ENCODE results near the gene ZNF654. TPM values are rescaled to one million over a fixed set of nuclear protein-coding genes. Genes with fewer than 3 reads are reported as not detected.
"Not testable (repeated sequence)": the region's sequence is repeated elsewhere in the genome, so short reads cannot be mapped to it uniquely, and the experiment has no call there.

Gene ZNF654
- total RNA-seq, 1 donor from 2014 or later, result 16.7 TPM

DNA sequence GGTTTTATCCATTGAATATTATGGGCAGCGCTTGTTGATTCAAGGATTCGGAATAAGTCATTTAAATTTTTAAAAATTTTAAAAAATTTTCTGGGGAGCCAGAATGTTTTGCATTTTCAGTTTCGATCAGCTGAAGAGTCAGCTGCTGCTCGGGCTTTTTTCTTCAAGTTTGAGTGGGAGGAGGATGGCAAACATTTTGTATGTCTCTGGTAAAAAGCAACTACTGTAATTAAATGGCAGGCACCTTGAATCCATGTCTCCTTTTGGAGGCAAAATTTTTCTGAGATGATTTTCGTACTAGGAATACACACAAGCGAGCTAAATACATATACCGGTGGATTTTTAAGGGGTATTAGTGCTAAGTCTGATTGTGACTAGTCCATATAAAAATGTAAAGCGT lies 91.3 kb downstream of the ZNF654 start:
- Mint-ChIP-seq H3K9me3 (no peaks in the 10 kb centered on the region), H3K36me3 (ENCODE audit: low read depth) (peaks cover 22% of the 10 kb centered on the region), H3K27ac (peak overlapping the region; percentile 99), H3K4me1 (ENCODE audit: low read depth) (peaks cover 27% of the 10 kb centered on the region), H3K4me3 (ENCODE audit: low read depth) (peak overlapping the region; percentile 96), H3K27me3 (ENCODE audit: low read depth) (no peaks in the 10 kb centered on the region)
- intact Hi-C loops (cut with micrococcal nuclease), result no loop called here
- DNase-seq (ENCODE audit: low spot score), result no peak

DNA sequence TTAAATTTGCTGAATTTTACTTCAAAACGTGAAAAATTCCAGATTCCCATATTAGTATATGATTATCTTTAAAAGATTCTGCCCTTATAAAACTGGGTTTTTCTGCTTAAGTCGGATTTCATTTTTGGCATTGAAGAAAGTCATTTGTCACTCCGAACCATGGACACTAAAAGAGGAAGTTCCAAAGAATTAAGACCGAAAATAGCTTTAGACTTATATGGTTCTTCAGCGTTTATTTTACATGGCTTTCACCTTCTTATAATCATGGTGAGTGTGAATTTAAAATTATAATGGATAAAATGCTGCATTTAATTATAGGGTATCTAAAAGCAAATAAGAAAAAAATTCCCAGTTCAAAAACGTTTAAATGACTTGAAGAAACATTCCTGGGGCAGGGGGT lies 91.8 kb downstream of the ZNF654 start:
- H3K9me3 Mint-ChIP-seq, result no peaks in the 10 kb centered on the region
- intact Hi-C loops (cut with micrococcal nuclease), result no loop called here
- H3K4me3 Mint-ChIP-seq (ENCODE audit: low read depth), result peak overlapping the region; percentile 96
- H3K27ac Mint-ChIP-seq, result peak overlapping the region; percentile 99
- peaks cover 25% of the 10 kb centered on the region for H3K36me3 Mint-ChIP-seq (ENCODE audit: low read depth)
- no peaks in the 10 kb centered on the region for H3K27me3 Mint-ChIP-seq (ENCODE audit: low read depth)
- H3K4me1 Mint-ChIP-seq (ENCODE audit: low read depth), result peaks cover 27% of the 10 kb centered on the region
- no peak for DNase-seq (ENCODE audit: low spot score)

DNA sequence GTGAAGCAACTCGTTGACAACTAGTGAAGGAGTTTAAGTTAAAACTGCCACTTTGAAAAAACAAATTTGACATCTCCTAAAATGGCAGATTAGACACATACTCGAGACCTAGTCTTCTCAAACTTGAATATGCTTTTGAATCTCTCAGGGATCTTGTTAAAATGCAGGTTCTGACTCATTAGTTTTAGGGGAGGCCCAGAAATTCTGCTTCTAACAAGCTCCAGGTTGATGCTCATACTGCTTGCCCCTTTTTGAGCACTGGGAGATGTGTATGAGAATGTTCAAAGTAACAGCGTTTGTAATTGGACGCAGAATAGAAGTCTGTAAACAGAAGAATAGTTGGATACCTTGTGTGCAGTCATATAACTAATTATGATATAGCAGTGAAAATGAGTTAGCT lies 92.3 kb downstream of the ZNF654 start:
- no peaks in the 10 kb centered on the region for H3K9me3 Mint-ChIP-seq
- H3K36me3 Mint-ChIP-seq (ENCODE audit: low read depth), result peaks cover 31% of the 10 kb centered on the region
- intact Hi-C loops (cut with micrococcal nuclease), result no loop called here
- H3K27me3 Mint-ChIP-seq (ENCODE audit: low read depth), result no peaks in the 10 kb centered on the region
- H3K4me3 Mint-ChIP-seq (ENCODE audit: low read depth), result peak overlapping the region; percentile 96
- peak overlapping the region; percentile 67 for H3K27ac Mint-ChIP-seq
- DNase-seq (ENCODE audit: low spot score), result no peak
- peaks cover 27% of the 10 kb centered on the region for H3K4me1 Mint-ChIP-seq (ENCODE audit: low read depth)

DNA sequence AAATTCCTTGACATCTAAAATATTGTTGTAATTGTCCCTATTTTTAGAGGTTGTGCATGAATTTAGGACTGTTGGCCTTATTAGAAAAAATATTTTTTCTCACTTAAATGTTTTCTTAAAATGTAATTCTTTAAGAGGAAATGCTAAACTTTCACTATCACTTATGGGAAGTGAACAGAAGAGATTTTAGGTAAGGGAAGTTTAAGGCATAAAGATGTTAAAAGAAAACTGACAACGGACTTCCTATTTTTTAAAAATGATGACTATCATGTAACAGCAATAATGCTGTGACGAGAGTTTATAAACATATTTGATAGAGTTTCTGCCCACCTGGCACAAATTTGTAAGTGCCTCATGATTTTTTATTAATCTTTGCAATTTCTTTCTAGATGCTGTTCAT lies 93.8 kb downstream of the ZNF654 start:
- DNase-seq (ENCODE audit: low spot score), result no peak
- H3K4me1 Mint-ChIP-seq (ENCODE audit: low read depth), result peaks cover 29% of the 10 kb centered on the region
- intact Hi-C loops (cut with micrococcal nuclease), result no loop called here
- H3K36me3 Mint-ChIP-seq (ENCODE audit: low read depth), result peaks cover 43% of the 10 kb centered on the region
- peak overlapping the region; percentile 38 for H3K27ac Mint-ChIP-seq
- H3K9me3 Mint-ChIP-seq, result no peaks in the 10 kb centered on the region
- no peaks in the 10 kb centered on the region for H3K27me3 Mint-ChIP-seq (ENCODE audit: low read depth)
- peak overlapping the region; percentile 10 for H3K4me3 Mint-ChIP-seq (ENCODE audit: low read depth)

DNA sequence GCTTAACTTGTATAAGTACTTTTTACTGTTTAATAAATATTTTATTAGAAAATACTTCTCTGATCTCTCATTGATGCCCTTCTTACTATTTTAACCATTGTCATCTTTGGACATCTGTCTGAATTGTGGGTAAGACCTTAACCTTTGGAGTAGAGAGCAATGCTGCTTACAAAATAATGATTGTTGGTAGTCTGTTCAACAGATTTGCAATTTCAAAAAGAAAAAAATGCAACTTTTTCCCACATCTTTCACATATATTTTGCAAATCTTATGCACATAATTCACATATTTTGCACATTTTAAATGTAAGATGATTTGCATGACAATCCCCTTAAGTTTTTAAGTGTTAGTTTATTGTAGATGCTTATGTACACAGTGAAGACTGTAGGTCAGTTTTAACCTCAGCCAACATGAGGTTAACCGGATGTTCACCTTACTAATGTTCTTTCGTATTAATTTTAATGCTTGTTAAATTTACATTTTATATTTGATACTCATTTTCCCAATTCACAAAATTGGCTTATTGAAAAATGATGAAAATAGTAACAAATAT lies 107.4 kb downstream of the ZNF654 start:
- H3K27me3 Mint-ChIP-seq (ENCODE audit: low read depth), result no peaks in the 10 kb centered on the region
- peaks cover 35% of the 10 kb centered on the region for H3K36me3 Mint-ChIP-seq (ENCODE audit: low read depth)
- H3K27ac Mint-ChIP-seq, result no peak overlapping the region
- peaks cover 1% of the 10 kb centered on the region for H3K4me1 Mint-ChIP-seq (ENCODE audit: low read depth)
- H3K9me3 Mint-ChIP-seq, result no peaks in the 10 kb centered on the region
- intact Hi-C loops (cut with micrococcal nuclease), result no loop called here
- no peak overlapping the region for H3K4me3 Mint-ChIP-seq (ENCODE audit: low read depth)
- DNase-seq (ENCODE audit: low spot score), result no peak

DNA sequence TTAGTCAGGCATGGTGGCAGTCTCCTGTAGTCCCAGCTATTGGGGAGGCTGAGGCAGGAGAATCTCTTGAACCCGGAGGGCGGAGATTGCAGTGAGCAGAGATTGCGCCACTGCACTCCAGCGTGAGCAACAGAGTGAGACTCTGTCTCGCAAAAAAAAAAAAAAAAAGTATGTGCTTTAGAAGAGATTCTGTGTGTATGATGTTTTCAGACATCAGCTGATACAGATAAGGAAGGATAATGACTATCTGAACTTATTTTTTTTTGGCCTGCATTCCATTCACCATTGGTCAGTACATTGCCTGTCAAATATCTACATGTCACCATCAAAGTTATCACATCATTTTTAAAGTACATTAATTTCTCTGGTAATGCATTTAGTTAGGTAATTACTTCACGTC lies 108.1 kb downstream of the ZNF654 start:
- H3K27ac Mint-ChIP-seq, result no peak overlapping the region
- no peak for DNase-seq (ENCODE audit: low spot score)
- H3K4me1 Mint-ChIP-seq (ENCODE audit: low read depth), result peaks cover 1% of the 10 kb centered on the region
- H3K4me3 Mint-ChIP-seq (ENCODE audit: low read depth), result no peak overlapping the region
- H3K36me3 Mint-ChIP-seq (ENCODE audit: low read depth), result peaks cover 31% of the 10 kb centered on the region
- H3K27me3 Mint-ChIP-seq (ENCODE audit: low read depth), result no peaks in the 10 kb centered on the region
- intact Hi-C loops (cut with micrococcal nuclease), result no loop called here
- no peaks in the 10 kb centered on the region for H3K9me3 Mint-ChIP-seq

DNA sequence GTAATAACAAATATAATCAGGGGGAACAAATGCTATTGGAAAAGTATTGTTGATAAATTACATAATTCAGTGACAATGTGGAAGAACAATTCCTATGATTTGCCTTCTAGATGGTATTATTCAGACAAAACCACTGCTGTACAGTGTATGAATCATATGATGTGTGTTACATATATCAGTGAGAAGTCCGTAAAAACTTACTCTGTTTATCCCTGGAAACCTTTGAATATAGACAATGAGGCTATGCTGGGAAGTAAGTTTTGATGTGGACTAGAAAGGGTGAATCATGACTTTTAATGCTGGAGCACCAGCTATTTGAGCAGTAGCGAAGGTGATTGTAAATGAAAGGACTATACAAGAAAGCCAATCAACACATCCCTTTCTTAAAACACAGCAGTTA lies 108.6 kb downstream of the ZNF654 start:
- H3K27ac Mint-ChIP-seq, result no peak overlapping the region
- intact Hi-C loops (cut with micrococcal nuclease), result no loop called here
- H3K9me3 Mint-ChIP-seq, result no peaks in the 10 kb centered on the region
- peaks cover 1% of the 10 kb centered on the region for H3K4me1 Mint-ChIP-seq (ENCODE audit: low read depth)
- peaks cover 26% of the 10 kb centered on the region for H3K36me3 Mint-ChIP-seq (ENCODE audit: low read depth)
- no peak overlapping the region for H3K4me3 Mint-ChIP-seq (ENCODE audit: low read depth)
- DNase-seq (ENCODE audit: low spot score), result no peak
- no peaks in the 10 kb centered on the region for H3K27me3 Mint-ChIP-seq (ENCODE audit: low read depth)

DNA sequence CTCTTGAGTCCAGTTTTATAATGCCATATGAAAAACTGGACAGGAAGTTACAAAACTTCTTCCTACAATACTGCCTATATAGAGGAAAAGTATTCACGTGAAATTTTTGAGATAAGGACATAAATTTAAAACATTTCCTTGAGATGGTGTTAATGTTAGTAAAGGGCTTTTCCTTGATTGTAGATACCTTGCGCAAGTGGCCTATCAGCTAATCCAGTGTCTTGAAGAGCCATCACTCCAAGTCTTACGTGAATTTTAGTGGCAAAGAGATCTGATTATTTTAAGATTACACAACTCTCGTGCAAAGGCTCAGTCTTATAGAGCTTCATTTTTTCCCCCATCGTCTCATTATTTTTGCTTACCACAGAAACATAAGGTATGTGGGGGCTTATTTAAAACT lies 109.1 kb downstream of the ZNF654 start:
- H3K36me3 Mint-ChIP-seq (ENCODE audit: low read depth), result peaks cover 22% of the 10 kb centered on the region
- no peak for DNase-seq (ENCODE audit: low spot score)
- H3K9me3 Mint-ChIP-seq, result no peaks in the 10 kb centered on the region

DNA sequence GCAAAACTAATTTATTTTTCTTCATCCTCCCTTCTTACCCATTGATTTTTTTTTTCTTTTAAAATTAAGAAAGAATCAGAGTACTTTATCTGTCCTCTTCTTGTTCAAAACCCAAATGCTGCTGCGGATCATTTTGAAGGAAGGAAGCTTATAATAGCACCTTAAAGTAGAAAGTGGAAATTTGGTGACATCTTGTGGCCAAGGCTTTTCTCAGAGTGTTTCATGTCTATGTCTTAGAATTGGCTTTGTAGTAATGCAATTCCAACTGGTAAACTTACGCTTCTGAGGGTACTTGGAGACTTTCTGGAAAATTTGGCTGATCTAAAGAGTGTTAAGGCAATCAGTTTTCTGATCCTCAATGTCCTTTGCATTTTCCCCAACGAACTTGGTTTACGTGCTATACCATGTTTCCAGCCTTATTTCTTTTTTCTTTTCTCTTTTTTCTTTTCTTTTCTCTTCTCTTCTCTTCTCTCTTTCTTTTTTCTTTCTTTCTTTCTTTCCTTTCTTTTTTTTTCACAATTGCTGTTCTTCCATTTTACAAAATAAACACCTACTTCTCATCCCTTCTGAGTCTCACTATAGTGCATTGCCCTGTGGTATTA lies 121.4 kb downstream of the ZNF654 start:
- H3K36me3 Mint-ChIP-seq (ENCODE audit: low read depth), result no peaks in the 10 kb centered on the region
- H3K4me3 Mint-ChIP-seq (ENCODE audit: low read depth), result no peak overlapping the region
- H3K9me3 Mint-ChIP-seq, result no peaks in the 10 kb centered on the region
- intact Hi-C loops (cut with micrococcal nuclease), result loop anchor here (1.0 kb wide), 1 partner anchor 409 kb away; no protein-coding TSS in a partner anchor
- H3K27ac Mint-ChIP-seq, result no peak overlapping the region
- no peaks in the 10 kb centered on the region for H3K4me1 Mint-ChIP-seq (ENCODE audit: low read depth)
- H3K27me3 Mint-ChIP-seq (ENCODE audit: low read depth), result peaks cover 6% of the 10 kb centered on the region
- DNase-seq (ENCODE audit: low spot score), result no peak

More for the DNA sequence above, 109.1 kb downstream of the ZNF654 start:
- Mint-ChIP-seq H3K27ac (no peak overlapping the region), H3K27me3 (ENCODE audit: low read depth) (no peaks in the 10 kb centered on the region), H3K4me1 (ENCODE audit: low read depth) (peaks cover 1% of the 10 kb centered on the region), H3K4me3 (ENCODE audit: low read depth) (no peak overlapping the region)
- intact Hi-C loops (cut with micrococcal nuclease), result no loop called here

DNA sequence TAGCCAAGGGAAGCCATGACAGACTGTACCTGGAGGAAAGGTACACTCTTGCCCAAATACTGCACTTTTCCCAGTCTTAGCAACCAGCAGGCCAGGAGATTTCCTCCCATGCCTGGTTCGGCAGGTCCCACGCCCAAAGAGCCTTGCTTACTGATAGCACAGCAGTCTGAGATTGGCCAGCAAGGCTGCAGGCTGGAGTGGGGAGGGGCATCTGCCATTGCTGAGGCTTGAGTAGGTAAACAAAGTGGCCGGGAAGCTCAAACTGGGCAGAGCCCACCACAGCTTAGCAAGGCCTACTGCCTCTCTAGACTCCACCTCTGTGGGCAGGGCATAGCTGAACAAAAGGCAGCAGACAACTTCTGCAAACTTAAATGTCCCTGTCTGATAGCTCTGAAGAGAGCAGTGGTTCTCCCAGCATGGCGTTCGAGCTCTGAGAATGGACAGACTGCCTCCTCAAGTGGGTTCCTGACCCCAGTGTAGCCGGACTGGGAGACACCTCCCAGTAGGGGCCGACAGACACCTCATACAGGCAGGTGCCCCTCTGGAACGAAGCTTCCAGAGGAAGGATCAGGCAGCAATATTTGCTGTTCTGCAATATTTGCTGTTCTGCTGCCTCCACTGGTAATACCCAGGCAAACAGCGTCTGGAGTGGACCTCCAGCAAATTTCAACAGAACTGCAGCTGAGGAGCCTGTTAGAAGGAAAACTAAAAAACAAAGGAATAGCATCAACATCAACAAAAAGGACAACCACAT lies 123.3 kb downstream of the ZNF654 start:
- intact Hi-C loops (cut with micrococcal nuclease); H3K4me1 Mint-ChIP-seq (ENCODE audit: low read depth); H3K9me3 Mint-ChIP-seq; H3K36me3 Mint-ChIP-seq (ENCODE audit: low read depth); H3K4me3 Mint-ChIP-seq (ENCODE audit: low read depth); DNase-seq (ENCODE audit: low spot score); H3K27me3 Mint-ChIP-seq (ENCODE audit: low read depth); H3K27ac Mint-ChIP-seq: not testable (repeated sequence)

DNA sequence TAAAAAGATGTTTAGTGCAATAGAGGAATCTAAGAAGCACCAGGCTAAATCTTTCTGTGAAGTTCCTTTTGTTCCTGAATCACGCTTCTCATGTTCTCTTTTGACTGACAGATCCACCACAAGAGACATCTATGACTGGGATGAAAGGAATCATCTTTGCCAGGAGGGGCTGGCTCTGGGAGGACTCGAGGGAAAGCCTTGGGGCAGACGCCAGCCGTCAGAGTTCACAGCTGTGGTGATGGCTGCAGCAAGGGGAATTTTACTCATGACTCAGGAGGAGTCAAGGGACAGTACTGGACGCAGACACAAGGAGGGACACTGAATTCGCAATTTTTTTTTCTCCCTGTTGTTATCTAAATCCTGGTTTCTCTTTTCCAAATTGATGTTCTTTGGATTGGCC lies 129.4 kb downstream of the ZNF654 start:
- intact Hi-C loops (cut with micrococcal nuclease), result no loop called here
- DNase-seq (ENCODE audit: low spot score), result no peak
- peaks cover 4% of the 10 kb centered on the region for H3K27me3 Mint-ChIP-seq (ENCODE audit: low read depth)

DNA sequence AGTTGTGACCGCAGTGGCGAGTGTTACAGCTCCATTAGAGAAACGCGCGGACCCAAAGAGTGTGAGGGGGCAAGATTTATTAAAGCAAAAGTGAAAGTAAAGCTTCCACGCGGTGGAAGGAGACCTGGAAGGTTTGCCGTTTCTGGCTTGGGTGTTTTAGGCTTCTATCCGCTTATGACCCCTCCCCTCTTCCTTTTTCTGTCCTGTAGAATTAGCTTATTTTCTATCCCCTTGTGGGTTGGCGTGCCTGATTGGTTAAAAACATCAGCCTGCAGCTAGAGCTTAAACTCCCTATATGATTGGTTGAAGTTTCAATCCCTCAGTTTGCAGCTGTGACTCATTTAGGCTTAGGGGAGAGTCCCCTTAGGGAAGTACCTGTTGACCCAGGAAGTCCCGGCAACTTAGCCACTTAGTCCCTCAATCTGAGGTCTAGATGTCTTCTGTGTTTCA lies 130.3 kb downstream of the ZNF654 start:
- Mint-ChIP-seq H3K27ac (peak overlapping the region; percentile 25), H3K27me3 (ENCODE audit: low read depth) (peaks cover 4% of the 10 kb centered on the region), H3K4me3 (ENCODE audit: low read depth) (no peak overlapping the region)

More for the DNA sequence above, 129.4 kb downstream of the ZNF654 start:
- Mint-ChIP-seq H3K4me1 (ENCODE audit: low read depth) (peaks cover 4% of the 10 kb centered on the region), H3K4me3 (ENCODE audit: low read depth) (no peak overlapping the region), H3K9me3 (peaks cover 4% of the 10 kb centered on the region), H3K27ac (no peak overlapping the region), H3K36me3 (ENCODE audit: low read depth) (no peaks in the 10 kb centered on the region)

DNA sequence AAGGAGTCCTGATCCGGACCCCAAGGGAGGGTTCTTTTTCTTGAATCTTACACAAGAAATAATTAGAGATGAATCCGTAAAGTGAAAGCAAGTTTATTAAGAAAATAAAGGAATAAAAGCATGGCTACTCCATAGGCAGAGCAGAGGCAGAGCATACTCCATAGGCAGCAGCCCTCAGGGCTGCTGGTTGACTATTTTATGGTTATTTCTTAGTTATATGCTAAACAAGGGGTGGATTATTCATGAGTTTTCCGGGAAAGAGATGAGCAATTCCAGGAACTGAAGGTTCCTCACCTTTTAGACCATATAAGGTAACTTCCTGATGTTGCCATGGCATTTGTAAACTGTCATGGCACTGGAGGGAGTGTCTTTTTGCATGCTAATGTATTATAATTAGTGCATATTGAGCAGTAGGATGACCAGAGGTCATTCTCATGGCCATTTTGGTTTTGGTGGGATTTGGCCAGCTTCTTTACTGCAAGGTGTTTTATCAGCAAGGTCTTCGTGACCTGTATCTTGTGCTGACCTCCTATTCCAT lies 132.9 kb downstream of the ZNF654 start:
- Mint-ChIP-seq H3K9me3 (peaks cover 4% of the 10 kb centered on the region), H3K4me3 (ENCODE audit: low read depth) (no peak overlapping the region), H3K27me3 (ENCODE audit: low read depth) (no peaks in the 10 kb centered on the region), H3K27ac (no peak overlapping the region), H3K36me3 (ENCODE audit: low read depth) (no peaks in the 10 kb centered on the region), H3K4me1 (ENCODE audit: low read depth) (peaks cover 6% of the 10 kb centered on the region)
- no peak for DNase-seq (ENCODE audit: low spot score)
- intact Hi-C loops (cut with micrococcal nuclease), result no loop called here

More for the DNA sequence above, 130.3 kb downstream of the ZNF654 start:
- no peak for DNase-seq (ENCODE audit: low spot score)
- Mint-ChIP-seq H3K36me3 (ENCODE audit: low read depth) (no peaks in the 10 kb centered on the region), H3K9me3 (peaks cover 4% of the 10 kb centered on the region), H3K4me1 (ENCODE audit: low read depth) (peaks cover 4% of the 10 kb centered on the region)
- intact Hi-C loops (cut with micrococcal nuclease), result no loop called here

Measured in activated T-helper 2 cell treated with anti-CD3 and anti-CD28 coated beads, Interferon-gamma antibody, Interleukin-2, Interleukin-4, amounts not matched to agents 10 μg/mL and 5 μg/mL and 100 μg/mL, durations not matched to agents 14 hours and 24 hours and 36 hours (primary cell).